Testis (tissue), 3 donors: ENCODE data around the gene CYP24A1. TPM values are rescaled to one million over a fixed set of nuclear protein-coding genes. Genes with fewer than 3 reads are reported as not detected.

Source experiments
- DNase-seq: peaks from one replicate; pipeline ENCODE4 v3.0.0-alpha.2; 2019
- H3K27ac ChIP-seq, 2 donors: fragments of 200-600 bp; sonication (generic); one replicate each; pipeline ENCODE4 v1.5.1; 2019
- H3K27me3 ChIP-seq: fragments of 200-600 bp; sonication (generic); one replicate; pipeline ENCODE4 v1.5.1; 2019
- H3K36me3 ChIP-seq: fragments of 200-600 bp; sonication (generic); one replicate; pipeline ENCODE4 v1.5.1; 2017; ENCODE audit warnings: low read depth; ENCODE audit errors: missing control alignments
- H3K4me1 ChIP-seq: fragments of 200-600 bp; sonication (generic); one replicate; pipeline ENCODE4 v1.5.1; 2019
- H3K4me3 ChIP-seq, 2 donors: fragments of 200-600 bp; sonication (generic); one replicate each; pipeline ENCODE4 v1.5.1; 2017 to 2019
- H3K9me3 ChIP-seq: fragments of 200-600 bp; sonication (generic); one replicate; pipeline ENCODE4 v1.5.1; 2017
- CTCF ChIP-seq, 3 experiments: fragments of 450-650 bp in 2 of 3; fragments of 200-600 bp in 1 of 3; sonication (generic) in 1 of 3; IDR thresholded peaks; one replicate each; pipeline ENCODE4 v1.5.1; 2016 to 2019; ENCODE audit warnings: antibody characterized with exemption in 3 of 3, mild to moderate bottlenecking in 2 of 3, moderate library complexity in 1 of 3
- POLR2A ChIP-seq: fragments of 450-650 bp; IDR thresholded peaks from one replicate; pipeline ENCODE4 v1.6.1; 2017; ENCODE audit warnings: antibody characterized with exemption, mild to moderate bottlenecking, moderate library complexity
- WGBS, 2 donors: methylation state at CpG; one replicate each; pipeline ENCODE4 v1.1.5; 2018; 5-methylcytosine and 5-hydroxymethylcytosine counted together
- intact Hi-C: fragments of 100-400 bp; cut with DNase I; formaldehyde crosslinking; loops from one replicate; pipeline ENCODE4 v1.15.1; 2023; ENCODE audit warnings: low total_unique reads
- polyA plus RNA-seq: library from polyadenylated mRNA; stranded (reverse); fragments of 350-450 nt; fragmentation: Illumina TruSeq; extraction: RNeasy Lipid Tissue Mini Kit (QIAGEN cat#74804); gene quantifications from one replicate; pipeline ENCODE4 v1.2.3, GENCODE V29; 2014; ENCODE audit warnings: low read depth, low replicate concordance; ENCODE audit not compliant: insufficient read depth
- total RNA-seq, 2 donors: library from RNA; depleted of rRNA; stranded (reverse); fragments of >200 nt; gene quantifications; one replicate each; pipeline ENCODE4 v1.2.3, GENCODE V29; 2016

Gene CYP24A1
- total and polyA plus RNA-seq, 3 donors from 2014 or later, result 0.43 to 0.94 TPM; not detected in 1

GRCh38 chr20:54189630-54190029, 15.8 kb upstream of the CYP24A1 start:
- no peak for DNase-seq
- no peaks in the 10 kb centered on the region for H3K36me3 ChIP-seq
- WGBS, 2 donors, result 63 to 68% methylated on average over 2 of the region's 2 CpGs
- H3K9me3 ChIP-seq, result no peaks in the 10 kb centered on the region
- no peaks in the 10 kb centered on the region for H3K4me1 ChIP-seq
- H3K4me3 ChIP-seq, result no peak overlapping the region
- intact Hi-C loops, result no loop called here
- H3K27me3 ChIP-seq, result no peaks in the 10 kb centered on the region
- no peak overlapping the region for H3K27ac ChIP-seq
- TF ChIP-seq POLR2A (no peak), CTCF (IDR thresholded peaks at IDR 0.05) (no peak)

GRCh38 chr20:54188132-54188849, 14.5 kb upstream of the CYP24A1 start:
- WGBS, 2 donors, result 66 to 72% methylated on average over 11 of the region's 11 CpGs

DNA sequence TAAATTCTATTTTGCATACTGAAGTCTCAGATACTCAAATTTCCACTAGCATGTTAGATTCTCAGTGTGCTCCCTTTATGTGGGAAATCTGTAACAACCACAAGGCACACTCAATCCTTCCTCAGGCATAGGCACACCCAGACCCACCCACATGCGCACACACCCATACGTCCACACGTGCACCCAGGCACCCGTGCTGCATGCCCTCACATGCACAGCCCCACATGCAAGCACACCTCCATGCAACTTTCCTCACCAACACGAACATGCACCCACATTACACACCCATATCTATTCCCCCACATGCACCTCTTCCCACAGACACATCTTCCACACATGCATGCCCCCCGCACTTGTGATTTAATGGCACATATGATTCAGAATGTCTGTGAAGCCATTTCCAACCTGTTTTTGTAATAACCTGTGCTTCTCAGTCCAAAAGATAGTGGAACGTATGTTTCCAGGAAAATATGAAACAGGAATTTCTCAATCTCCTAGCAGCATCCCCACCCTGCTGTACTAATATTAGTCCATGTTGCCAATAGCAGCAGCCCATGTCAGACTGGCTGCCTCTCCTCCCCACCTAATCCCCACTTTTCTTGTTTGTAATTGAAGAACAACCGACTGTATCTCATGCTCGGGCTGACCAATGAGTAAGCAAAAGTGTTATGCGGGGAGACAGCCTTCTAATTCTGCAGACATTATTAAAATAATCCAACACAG, 11.3 kb upstream of the CYP24A1 start:
- no peak for TF ChIP-seq CTCF (IDR thresholded peaks at IDR 0.05)
- no peak for TF ChIP-seq POLR2A
- Histone ChIP-seq H3K36me3 (no peaks in the 10 kb centered on the region), H3K4me3 (no peak overlapping the region), H3K27ac (no peak overlapping the region), H3K9me3 (no peaks in the 10 kb centered on the region), H3K27me3 (no peaks in the 10 kb centered on the region), H3K4me1 (no peaks in the 10 kb centered on the region)
- intact Hi-C loops, result no loop called here
- DNase-seq, result no peak
- 84 to 91% methylated on average over 10 of the region's 10 CpGs for WGBS, 2 donors

More at GRCh38 chr20:54188132-54188849, 14.5 kb upstream of the CYP24A1 start:
- H3K4me3 ChIP-seq, result no peak overlapping the region
- no peaks in the 10 kb centered on the region for H3K27me3 ChIP-seq
- H3K9me3 ChIP-seq, result no peaks in the 10 kb centered on the region
- no peak overlapping the region for H3K27ac ChIP-seq
- H3K4me1 ChIP-seq, result no peaks in the 10 kb centered on the region
- H3K36me3 ChIP-seq, result no peaks in the 10 kb centered on the region
- DNase-seq, result peak; percentile 41
- no peak for TF ChIP-seq CTCF (IDR thresholded peaks at IDR 0.05)
- no peak for TF ChIP-seq POLR2A
- intact Hi-C loops, result no loop called here

DNA sequence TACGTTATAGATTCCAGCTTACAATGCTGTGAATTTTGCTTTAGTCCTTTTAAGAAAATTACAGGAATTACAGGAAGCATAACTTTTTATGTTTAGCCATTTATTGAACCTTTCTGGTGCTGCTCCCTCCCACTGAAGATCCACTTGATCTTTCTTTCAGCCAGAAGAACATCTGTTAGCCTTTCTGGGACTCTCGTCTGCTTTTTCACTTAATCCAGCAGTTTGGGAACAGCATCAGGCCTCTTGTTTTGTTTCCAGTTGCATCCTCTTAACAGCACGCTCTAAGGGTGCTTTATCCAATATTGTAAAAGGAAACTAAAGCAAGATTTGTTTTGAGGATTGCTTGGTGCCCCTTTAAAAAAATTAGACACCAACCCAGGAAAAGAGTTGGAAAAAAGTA, 10.3 kb upstream of the CYP24A1 start:
- intact Hi-C loops, result no loop called here

More for the DNA sequence above, 10.3 kb upstream of the CYP24A1 start:
- TF ChIP-seq POLR2A (no peak), CTCF (IDR thresholded peaks at IDR 0.05) (no peak)
- Histone ChIP-seq H3K4me1 (no peaks in the 10 kb centered on the region), H3K27me3 (no peaks in the 10 kb centered on the region), H3K4me3 (no peak overlapping the region), H3K27ac (no peak overlapping the region), H3K36me3 (no peaks in the 10 kb centered on the region), H3K9me3 (no peaks in the 10 kb centered on the region)
- 50 to 60% methylated on average over 3 of the region's 3 CpGs for WGBS, 2 donors
- no peak for DNase-seq
